Measurements from ENCODE around the gene SORD.

DNA sequence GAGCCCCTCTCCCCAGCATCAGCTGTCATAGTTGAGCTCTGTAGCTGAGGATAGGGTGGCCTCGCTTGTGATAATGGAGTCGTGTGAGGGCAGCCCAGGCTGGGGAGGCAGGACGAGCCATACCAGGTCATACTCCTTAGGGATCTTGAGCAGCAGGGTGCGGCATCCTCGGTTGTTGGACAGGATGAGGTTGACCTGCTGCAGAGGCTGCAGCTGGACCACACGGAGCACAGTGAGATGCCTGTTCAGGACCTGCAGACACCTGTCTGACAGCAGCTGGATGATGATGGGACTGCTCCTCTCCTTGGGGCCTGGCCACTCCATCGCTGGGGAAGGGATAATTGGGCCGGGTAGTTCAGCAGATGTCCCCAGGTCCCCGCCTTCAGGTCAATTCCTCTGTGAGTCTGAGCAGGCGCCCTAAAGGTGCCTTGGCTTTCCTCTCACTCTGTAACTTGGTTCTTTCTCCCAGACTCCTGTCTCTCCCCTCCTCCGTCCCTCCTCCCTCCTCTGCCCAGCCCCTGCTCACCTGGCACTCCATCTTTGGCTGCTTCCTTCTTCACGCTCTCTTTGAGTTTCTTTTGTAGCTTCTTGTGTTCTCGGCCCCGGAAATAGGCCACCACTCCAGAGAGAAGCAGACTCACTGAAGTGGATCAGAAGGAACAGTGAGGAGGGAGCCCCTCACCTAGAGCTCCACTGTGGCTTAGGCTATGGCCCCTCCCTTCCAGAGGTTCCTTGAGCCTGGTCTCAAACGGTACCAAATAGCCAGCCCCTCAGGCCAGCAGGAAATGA lies 83.2 kb downstream of the SORD start:
- TF ChIP-seq, protein P1, sequence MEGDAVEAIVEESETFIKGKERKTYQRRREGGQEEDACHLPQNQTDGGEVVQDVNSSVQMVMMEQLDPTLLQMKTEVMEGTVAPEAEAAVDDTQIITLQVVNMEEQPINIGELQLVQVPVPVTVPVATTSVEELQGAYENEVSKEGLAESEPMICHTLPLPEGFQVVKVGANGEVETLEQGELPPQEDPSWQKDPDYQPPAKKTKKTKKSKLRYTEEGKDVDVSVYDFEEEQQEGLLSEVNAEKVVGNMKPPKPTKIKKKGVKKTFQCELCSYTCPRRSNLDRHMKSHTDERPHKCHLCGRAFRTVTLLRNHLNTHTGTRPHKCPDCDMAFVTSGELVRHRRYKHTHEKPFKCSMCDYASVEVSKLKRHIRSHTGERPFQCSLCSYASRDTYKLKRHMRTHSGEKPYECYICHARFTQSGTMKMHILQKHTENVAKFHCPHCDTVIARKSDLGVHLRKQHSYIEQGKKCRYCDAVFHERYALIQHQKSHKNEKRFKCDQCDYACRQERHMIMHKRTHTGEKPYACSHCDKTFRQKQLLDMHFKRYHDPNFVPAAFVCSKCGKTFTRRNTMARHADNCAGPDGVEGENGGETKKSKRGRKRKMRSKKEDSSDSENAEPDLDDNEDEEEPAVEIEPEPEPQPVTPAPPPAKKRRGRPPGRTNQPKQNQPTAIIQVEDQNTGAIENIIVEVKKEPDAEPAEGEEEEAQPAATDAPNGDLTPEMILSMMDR (conservative IDR thresholded peaks at IDR 0.05), result no peak
- TF ChIP-seq ZFX (IDR thresholded peaks at IDR 0.05), result no peak
